Hepatocyte (in vitro differentiated cells): ENCODE data around the gene RPS6KA2.

Source experiments
- EZH2 ChIP-seq: fragments of 200-600 bp; sonication (generic); IDR thresholded peaks from 2 replicates; pipeline ENCODE4 v1.6.1; 2016; ENCODE audit warnings: antibody characterized with exemption, mild to moderate bottlenecking, borderline replicate concordance
- EZH2phosphoT487 ChIP-seq: fragments of 200-600 bp; sonication (generic); IDR thresholded peaks from one replicate; pipeline ENCODE4 v1.6.1; 2018; ENCODE audit warnings: antibody characterized with exemption, mild to moderate bottlenecking, low read depth, moderate library complexity; ENCODE audit not compliant: unreplicated experiment, severe bottlenecking
- TF ChIP-seq, protein P1 (sequence below): fragments of 200-600 bp; sonication (generic); IDR thresholded peaks from 2 replicates; pipeline ENCODE4 v1.5.1; 2016; ENCODE audit warnings: antibody characterized with exemption, mild to moderate bottlenecking; ENCODE audit not compliant: poor library complexity

- TF ChIP-seq, protein P1, sequence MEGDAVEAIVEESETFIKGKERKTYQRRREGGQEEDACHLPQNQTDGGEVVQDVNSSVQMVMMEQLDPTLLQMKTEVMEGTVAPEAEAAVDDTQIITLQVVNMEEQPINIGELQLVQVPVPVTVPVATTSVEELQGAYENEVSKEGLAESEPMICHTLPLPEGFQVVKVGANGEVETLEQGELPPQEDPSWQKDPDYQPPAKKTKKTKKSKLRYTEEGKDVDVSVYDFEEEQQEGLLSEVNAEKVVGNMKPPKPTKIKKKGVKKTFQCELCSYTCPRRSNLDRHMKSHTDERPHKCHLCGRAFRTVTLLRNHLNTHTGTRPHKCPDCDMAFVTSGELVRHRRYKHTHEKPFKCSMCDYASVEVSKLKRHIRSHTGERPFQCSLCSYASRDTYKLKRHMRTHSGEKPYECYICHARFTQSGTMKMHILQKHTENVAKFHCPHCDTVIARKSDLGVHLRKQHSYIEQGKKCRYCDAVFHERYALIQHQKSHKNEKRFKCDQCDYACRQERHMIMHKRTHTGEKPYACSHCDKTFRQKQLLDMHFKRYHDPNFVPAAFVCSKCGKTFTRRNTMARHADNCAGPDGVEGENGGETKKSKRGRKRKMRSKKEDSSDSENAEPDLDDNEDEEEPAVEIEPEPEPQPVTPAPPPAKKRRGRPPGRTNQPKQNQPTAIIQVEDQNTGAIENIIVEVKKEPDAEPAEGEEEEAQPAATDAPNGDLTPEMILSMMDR, result no peak
- TF ChIP-seq EZH2phosphoT487 (no peak), EZH2 (no peak)
Observed at GRCh38 chr6:166459906-166460305, 167.1 kb downstream of the RPS6KA2 start.
